ENCODE data around the gene BMAL1.
"Not testable (repeated sequence)": the region's sequence is repeated elsewhere in the genome, so short reads cannot be mapped to it uniquely, and the experiment has no call there.

Gene BMAL1

DNA sequence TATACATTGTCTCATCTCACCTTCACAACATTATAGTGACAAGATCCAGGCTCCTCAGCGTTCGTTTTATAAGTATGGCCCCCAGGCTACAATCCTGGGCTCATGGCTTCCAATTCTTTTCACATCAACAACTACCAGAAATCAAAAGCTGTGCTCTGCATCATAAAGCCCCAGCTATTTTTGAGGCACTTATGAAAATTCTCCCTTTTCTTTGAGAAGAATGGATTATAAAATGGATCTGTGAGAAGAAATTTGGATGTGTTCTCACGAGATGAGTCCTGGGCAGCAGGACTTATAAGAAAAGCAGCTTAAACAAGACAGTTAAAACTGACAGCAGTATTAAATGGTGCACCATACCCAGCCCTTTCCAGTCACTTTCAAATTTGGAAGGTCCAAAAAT, 105.2 kb downstream of the BMAL1 start:
- DNase-seq, result no peak

DNA sequence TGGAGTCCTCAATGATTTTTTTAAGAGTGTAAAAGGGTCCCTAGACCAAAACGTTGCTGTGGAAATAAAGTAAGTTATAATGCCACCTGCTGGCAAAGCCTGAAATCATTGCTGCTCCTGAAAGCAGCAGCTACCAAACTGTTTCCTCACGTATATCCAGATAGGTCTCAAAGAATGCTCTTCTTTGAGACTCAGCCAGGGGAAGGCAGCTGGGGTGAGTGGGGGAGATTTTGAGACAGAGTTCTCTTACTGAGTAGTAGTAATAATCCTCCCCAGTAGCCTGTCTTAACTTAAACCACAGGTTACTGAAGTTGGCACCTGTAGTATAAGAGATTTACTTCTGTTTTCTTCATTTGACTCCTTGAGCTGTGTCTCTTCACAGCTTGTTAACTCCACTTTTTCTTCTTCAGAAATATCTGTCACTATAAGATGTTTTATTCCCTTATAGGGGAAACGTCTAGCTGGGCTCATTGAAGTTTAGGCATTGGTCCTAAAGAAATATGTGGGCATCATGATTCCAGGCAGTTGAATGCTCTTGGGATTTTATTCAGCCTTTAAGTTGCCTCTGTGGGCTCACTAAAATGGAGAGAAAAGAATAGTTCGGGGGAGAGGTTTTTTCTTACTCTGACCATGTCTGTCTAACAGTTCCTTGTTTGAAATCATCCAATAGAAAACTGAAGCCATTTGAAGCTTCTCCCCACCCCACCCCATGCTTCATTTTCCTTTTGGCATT, 107.5 kb downstream of the BMAL1 start:
- DNase-seq, result peak in 1 of 5 experiments; percentile 28

DNA sequence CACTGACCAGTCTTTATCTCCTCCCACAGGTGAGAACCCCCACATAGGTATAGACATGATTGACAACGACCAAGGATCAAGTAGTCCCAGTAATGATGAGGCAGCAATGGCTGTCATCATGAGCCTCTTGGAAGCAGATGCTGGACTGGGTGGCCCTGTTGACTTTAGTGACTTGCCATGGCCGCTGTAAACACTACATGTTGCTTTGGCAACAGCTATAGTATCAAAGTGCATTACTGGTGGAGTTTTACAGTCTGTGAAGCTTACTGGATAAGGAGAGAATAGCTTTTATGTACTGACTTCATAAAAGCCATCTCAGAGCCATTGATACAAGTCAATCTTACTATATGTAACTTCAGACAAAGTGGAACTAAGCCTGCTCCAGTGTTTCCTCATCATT, 109.0 kb downstream of the BMAL1 start:
- DNase-seq, result no peak

DNA sequence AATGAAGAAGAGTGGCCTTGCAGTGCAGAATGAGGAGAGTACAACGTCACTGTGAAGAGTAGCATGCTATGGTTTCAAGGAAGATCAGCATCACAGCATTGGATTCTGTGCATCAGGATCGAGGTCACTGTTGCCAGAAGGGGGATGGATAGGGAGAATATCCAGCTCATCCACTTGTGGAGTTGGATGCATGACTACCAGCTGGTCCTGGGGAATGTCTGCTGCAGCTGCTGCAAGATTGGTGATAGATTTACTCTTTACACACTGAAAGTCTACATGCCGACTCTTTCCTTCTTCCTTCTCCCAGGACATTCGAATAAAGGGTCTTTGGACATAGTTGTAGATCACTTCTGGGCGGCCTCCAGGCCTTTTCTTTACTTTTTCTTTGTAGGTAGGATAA, 111.2 kb downstream of the BMAL1 start:
- no peak for DNase-seq

DNA sequence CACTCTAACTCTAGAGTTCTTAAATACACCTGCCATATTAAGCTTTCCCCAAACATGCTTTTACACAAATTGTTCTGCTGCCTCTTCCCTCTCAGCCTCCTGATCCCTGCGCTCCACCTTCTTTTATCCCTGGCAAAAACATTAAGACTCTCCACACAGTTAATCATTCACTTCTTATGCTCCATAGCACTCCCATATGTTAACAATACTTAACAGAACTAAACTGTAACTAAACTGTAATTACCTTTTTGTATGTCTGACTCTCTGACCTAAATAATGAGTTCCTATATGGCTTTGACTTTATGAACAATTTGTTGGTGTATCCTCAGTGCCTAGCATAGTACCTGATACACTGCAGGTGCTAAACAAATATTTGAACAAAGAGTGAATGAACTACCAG, 113.6 kb downstream of the BMAL1 start:
- DNase-seq, result no peak

DNA sequence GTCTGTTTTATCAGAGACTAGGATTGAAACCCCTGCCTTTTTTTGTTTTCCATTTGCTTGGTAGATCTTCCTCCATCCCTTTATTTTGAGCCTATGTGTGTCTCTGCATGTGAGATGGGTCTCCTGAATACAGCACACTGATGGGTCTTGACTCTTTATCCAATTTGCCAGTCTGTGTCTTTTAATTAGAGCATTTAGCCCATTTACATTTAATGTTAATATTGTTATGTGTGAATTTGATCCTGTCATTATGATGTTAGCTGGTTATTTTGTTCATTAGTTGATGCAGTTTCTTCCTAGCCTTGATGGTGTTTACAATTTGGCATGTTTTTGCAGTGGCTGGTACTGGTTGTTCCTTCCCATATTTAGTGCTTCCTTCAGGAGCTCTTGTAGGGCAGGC, 120.7 kb downstream of the BMAL1 start:
- DNase-seq, result not testable (repeated sequence)

DNA sequence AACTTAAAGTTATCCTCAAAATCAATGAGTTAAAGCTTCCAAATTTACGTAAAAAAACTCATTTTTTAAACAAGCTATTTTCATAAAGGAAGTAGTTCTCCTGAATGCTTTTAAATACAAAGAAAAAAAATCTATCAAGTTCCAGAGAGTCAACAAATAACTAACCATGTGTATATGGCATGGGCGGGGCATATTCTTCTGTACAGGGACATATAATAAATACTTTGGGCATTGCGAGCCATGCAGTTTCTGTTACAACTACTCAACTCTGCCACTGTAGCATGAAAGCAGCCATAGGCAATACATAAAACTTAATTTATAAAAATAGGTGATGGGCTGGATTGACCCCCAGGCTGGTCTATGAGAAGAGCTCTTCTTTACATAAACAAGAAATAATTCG, 127.6 kb downstream of the BMAL1 start:
- no peak for DNase-seq

DNA sequence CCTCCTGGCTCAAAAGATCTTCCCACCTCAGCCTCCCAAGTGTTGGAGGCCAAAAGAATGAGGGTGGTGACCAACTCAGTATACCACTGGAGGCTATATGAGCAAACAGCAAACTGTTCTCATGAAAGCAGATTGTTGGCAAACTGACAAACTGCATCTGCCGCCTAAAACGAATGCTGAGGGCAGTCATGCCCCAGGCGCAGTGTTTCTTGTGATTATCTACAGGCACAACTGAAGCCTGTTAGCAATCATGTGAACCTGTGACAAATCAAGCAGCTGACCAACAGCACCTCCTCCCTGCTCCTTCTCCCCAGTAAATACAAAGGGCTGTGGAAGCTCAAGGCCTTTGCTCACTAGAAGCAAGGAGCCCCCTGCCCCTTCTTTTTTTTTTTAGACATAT, 137.6 kb downstream of the BMAL1 start:
- no peak for DNase-seq

DNA sequence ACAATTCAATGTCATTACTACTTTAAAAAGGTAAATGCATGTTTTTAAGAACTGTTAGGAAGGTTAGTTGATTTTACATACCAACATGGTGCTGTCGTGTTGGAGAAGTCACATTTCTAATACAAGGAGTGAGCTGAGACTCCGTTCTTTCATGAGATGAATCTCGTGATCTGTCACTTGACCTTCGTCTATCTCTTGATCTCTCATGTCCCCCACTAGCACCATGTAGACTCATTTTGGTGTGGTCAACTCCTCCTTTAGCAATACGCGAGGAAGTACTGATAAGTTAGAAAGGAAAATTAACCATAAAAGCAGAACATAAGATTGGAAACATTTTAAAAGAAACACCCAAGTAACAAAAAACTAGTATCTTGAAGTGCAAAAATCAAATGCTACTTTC, 144.0 kb downstream of the BMAL1 start:
- no peak for DNase-seq

DNA sequence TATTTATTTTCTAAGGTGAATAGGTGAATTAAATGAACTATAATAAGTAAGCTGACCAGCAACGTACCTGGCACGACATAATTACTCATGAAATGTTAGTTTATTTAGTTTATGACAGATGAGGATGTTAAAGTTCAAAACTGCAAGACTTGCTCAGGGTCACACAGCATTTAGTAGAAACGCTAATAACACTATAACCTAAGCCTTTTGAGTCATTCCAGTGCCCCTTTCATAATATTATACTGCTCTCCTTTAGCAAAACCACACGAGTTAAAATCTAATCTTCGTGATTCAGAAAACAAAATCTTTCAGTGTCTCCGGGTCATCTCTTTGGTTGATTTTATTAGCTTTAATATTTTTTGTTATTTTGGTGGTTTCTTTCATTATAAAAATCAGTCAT, 145.8 kb downstream of the BMAL1 start:
- DNase-seq, result no peak

DNA sequence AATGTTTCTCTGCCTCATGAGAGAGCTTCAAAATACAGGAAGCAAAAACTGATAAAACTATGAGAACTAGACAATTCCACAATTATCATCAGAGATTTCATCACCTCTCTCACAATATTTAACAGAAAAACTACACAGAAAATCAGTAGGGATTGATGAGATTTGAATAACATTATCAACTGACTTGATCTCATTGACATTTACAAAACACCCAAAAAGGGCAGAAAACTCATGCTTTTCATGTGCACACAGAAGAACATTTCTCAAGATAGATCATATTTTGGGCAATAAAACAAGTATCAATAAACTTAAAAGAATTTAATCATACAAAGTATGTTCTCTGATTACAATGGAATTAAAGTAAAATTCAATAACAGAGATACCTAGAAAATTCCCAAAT, 149.8 kb downstream of the BMAL1 start:
- no peak for DNase-seq

DNA sequence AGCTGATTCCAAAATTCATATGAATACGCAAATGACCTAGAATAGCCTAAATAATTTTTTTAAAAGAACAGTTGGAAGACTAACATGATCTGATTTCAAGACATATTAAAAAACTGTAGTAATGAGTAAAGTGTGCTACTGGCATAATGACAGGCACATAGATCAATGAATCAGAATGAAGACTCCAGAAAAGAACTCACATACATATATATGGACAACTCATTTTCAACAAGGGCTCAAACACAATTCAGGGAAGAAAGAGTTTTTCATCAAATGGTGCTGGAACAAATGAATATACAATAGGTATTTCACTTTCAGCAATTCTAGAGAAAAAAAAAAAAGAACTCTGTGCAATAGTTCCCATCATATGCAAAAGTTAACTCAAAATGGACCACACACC, 151.7 kb downstream of the BMAL1 start:
- DNase-seq, result no peak

DNA sequence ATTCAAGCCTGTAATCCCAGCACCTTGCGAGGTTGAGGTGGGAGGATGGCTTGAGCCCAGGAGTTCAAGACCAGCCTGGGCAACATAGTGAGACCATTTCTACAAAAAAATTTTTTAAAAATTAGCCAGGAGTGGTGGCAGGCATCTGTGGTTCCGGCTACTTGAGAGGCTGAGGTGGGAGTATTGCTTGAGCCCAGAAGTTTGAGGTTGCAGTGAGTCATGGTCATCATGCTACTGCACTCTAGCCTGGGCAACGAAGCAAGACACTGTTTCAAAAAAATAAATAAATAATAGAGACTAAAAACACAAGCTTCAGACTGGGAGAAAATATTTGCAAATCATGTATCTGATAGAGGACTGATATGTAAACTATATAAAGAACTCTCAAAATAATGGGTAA, 152.2 kb downstream of the BMAL1 start:
- DNase-seq, result no peak

DNA sequence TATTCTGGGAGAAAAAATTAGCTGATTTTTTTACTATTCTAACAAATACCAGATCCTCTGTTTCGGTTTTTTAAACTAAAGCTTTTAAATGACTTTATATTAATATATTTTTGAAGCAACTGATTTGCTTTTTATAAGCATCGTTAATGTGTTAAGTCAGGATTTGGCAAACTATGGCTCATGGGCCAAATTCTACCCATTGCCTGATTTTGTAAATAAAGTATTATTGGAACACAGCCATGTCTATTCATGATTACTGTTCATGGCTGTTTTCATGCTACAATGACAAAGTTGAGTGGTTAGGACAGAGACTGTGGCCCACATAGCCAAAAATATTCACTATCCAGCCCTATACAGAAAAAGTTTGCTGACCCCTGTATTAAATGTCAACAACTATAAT, 155.8 kb downstream of the BMAL1 start:
- DNase-seq, result no peak

DNA sequence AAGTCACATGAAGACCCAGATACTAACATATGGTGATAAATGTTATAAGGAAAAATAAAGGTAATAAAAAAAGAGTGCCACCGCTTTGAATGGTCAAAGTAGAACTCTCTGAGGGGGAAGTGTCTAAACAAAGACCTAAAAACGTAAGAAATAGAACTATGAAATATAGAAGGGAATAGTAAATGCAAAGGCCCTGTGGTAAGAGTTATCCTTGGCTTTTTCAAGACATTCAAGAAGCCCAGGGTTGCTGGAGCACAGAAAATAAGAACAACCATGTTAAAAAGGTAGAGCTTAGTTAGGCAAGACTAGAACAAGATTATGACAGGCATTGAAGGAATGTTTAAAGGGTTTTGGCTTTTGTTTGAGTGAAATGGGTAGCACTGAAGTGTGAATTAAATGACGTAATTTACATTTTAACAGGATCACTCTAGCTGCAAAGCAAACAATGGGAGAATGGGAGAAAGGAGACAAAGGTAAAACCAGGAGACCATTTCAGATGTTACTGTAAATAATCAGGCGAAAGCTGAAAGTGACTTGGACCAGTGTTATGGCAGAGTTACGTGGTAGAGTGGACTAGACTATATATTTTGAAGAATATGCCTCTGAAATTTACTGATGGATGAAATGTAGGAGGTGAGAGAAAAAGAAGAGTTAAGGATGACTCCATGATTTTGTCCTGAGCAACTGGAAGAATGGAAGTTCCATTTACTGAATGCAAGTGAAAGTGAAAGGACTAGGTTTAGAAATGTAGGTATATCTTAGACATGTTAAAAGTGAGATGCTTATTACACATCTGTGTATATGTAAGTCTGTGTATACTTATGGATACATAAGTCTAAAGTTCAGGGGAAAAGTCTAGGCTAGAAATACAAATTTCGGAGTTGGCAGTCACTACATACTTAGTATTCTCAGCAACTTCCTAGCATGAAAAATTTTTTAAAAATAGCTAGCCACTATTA, 156.9 kb downstream of the BMAL1 start:
- no peak for DNase-seq

DNA sequence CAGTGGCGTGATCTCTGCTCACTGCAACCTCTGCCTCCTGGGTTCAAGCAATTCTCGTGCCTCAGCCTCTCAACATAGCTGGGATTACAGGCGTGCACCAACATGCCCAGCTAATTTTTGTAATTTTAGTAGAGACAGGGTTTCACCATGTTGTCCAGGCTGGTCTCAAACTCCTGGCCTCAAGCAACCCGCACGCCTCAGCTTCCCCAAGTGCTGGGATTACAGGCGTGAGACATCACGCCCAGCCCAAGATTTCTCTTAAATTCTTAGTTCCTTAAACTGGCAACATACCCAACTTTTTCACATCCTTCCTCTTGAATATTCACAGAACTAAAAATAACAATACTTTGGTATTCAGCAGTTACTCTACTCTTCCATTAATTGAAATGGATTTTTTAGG, 159.2 kb downstream of the BMAL1 start:
- not testable (repeated sequence) for DNase-seq

All from T-helper 2 cell (primary cell).